Left ventricle myocardium superior (tissue), 1 donor: ENCODE measurements around the gene RELL1. TPM values are rescaled to one million over a fixed set of nuclear protein-coding genes. Genes with fewer than 3 reads are reported as not detected.

Source experiments
- ATAC-seq: fragments of 200-7000 bp; cut with Tn5 transposase; one replicate; pipeline ENCODE4 v1.9.1; 2020; ENCODE audit warnings: mild to moderate bottlenecking, moderate library complexity
- DNase-seq: peaks from one replicate; pipeline ENCODE4 v3.0.0-alpha.2; 2020
- intact Hi-C: fragments of 100-400 bp; cut with micrococcal nuclease; formaldehyde crosslinking; loops from one replicate; pipeline ENCODE4 v1.11.0; 2022
- total RNA-seq: library from RNA; stranded (reverse); fragmentation: NEBNext Ultra II Directional; extraction: Animal tissue kit (Norgen Biotek cat#: 25700); gene quantifications from one replicate; pipeline ENCODE4 v1.2.1, GENCODE V29; 2021
- donor health status: DM: no; HTN: yes; CAD: no; lungs with severe emphysema.

RELL1 gene
- total RNA-seq, 1 donor from 2014 or later, result 21.9 TPM

DNA sequence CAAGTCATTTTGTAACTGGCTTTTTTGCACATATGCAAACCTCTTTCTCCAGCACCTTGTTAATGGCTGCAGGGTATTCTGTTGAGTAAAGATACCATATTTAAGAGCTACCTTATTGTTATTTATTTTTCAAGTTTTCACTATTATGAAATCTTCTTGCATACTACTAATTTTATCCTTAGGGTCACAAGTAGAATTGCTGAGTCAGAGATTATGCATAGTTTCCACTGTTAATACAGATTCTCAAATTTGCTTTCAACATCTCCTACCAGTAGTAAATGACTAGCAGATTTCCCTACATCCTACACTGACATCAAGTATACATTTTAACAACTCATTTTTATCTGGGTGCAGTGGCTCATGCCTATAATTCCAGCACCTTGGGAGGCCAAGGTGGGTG, 112.6 kb downstream of the RELL1 start:
- DNase-seq (no peak), ATAC-seq (no peak)
- intact Hi-C loops, result no loop called here

DNA sequence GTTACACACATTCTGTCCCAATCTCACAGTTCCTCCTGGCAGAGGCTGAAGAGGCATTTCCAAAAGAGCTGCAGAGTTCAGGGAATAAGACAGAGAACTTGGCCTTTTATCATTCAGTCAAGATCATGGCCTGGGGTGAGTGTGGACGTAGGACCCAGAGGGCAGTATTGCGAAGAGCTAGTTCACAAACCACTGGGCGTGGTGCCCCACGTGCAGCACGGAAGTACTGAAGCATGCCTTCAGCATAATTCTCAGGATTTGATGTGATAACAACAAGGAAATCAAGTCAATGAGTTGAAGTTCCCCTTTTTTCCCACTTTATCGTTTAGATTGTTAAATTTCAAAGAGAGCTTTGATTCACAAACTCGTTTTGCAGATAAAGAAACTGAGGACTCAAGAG, 117.7 kb downstream of the RELL1 start:
- intact Hi-C loops, result no loop called here
- ATAC-seq, result no peak
- no peak for DNase-seq

DNA sequence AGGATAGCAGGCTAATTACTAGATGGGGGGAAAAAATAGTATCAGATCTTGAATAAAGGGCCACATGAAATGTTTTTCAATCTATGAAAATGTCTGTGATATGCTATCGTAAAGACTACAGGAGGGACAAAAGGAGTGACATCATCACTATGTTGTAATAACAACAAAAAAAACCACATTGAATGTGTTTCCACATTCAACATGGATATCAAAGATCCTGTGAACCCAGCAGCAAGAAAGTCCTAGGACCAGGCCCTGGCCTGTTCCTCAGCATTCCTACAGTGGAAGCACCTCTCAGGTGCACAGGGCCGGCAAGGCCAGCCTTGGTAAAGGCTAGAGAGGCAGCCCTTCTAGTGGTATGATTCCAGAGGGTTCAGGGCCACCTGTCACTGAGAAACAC, 118.3 kb downstream of the RELL1 start:
- no peak for DNase-seq
- intact Hi-C loops, result no loop called here
- ATAC-seq, result no peak

DNA sequence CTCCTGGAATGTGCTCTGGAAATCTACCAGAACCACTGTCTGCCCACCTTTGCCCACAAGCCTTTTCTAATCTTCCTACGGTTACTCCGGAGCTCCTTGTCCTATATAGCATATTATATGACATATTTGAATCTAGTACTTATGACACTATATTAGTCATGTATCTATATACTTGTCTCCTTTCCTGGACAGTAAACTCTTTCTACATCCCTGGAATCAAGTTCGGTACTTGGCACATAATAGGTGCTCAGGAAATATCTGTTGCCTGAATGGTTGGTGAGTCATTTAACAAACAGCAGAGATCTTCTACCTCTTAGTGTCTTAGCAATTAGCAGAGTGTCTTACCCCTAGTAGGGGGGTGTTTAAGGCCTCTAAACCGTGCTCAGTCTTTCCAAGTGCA, 123.6 kb downstream of the RELL1 start:
- intact Hi-C loops, result no loop called here
- no peak for DNase-seq
- ATAC-seq, result no peak

DNA sequence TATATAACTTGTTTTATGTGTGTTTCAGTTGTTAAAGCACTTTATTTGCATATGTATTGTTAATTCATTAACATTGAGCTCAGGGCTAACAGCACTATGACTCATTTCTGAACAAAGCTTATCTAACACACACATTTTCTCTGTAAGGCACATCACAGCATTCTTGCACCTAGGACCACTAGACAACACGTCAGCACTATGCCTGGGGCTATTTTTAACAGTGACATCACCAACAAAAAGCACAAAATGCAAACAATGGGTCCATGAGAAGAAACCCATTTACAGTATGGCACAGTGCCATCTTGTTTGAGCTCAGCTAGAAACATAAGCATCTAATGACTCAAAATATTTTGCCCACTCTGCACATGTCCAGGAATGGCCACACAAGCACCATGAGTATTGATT, 124.4 kb downstream of the RELL1 start:
- no peak for DNase-seq
- no peak for ATAC-seq
- intact Hi-C loops, result no loop called here

DNA sequence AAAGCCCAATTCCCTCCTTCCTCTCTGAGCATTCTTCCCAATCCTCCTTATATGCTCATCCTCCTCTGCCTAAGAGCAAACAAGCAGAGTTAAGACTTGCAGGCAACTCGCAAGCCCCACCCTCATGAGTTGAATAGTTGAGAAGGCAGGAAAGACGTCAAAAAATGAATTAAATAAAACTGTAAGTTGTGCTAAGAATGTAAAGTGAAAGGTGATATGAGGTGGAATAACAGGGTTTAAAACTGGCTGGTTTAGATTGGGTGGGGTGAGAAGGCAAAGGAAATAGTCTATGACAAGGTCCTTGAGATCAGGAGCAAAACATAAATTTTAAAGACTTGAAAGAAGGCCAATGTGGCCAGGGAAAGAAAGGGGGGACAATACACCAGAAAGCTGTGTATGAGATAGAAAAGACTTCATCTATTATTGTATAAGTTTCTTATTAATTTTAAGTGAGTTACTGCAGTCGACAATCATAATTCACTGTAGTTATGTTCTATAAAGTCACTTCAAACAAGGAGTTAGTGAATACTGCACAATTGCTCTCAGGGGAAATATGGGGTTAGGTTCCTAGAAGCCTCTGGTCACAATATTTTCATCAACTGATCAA, 124.9 kb downstream of the RELL1 start:
- intact Hi-C loops, result no loop called here
- DNase-seq (no peak), ATAC-seq (no peak)

Other genes starting within 250 kb of the RELL1 start
- gene PGM2, start 140.3 kb upstream of the RELL1 start, total RNA-seq, result 12.8 TPM
- 118 TPM for gene TBC1D1, start 204.7 kb upstream of the RELL1 start, total RNA-seq